Measurements from ENCODE around the gene BTN2A1.

BTN2A1 gene

GRCh38 chr6:26478985-26479278, 21.2 kb downstream of the BTN2A1 start:
- WGBS, 2 experiments (ENCODE audit: insufficient coverage in 2 of 2), result 89 to 90% methylated on average over 1 to 3 of the region's 3 CpGs
- no peaks in the 10 kb centered on the region for H3K36me3 ChIP-seq (ENCODE audit: control insufficient read depth, insufficient read depth, low read length)
- H3K9me3 ChIP-seq (ENCODE audit: control insufficient read depth, low read length), result peaks cover 4% of the 10 kb centered on the region
- no peak overlapping the region for H3K4me3 ChIP-seq (ENCODE audit: extremely low read depth, insufficient read depth, low read length, poor library complexity, severe bottlenecking)
- no peak overlapping the region for H3K27ac ChIP-seq (ENCODE audit: low read depth, low read length, severe bottlenecking)
- peaks cover 6% of the 10 kb centered on the region for H3K4me1 ChIP-seq (ENCODE audit: control insufficient read depth, insufficient read depth, low read length, poor library complexity, severe bottlenecking)

- Histone ChIP-seq H3K4me1 (ENCODE audit: control insufficient read depth, insufficient read depth, low read length, poor library complexity, severe bottlenecking) (peaks cover 6% of the 10 kb centered on the region), H3K9me3 (ENCODE audit: control insufficient read depth, low read length) (peaks cover 4% of the 10 kb centered on the region), H3K27ac (ENCODE audit: low read depth, low read length, severe bottlenecking) (no peak overlapping the region), H3K4me3 (ENCODE audit: extremely low read depth, insufficient read depth, low read length, poor library complexity, severe bottlenecking) (no peak overlapping the region), H3K36me3 (ENCODE audit: control insufficient read depth, insufficient read depth, low read length) (no peaks in the 10 kb centered on the region)
- 94 to 100% methylated on average over 2 to 3 of the region's 4 CpGs for WGBS, 2 experiments (ENCODE audit: insufficient coverage in 2 of 2)
Measured at GRCh38 chr6:26482338-26482737, 24.6 kb downstream of the BTN2A1 start.

- 100% methylated on average over 2 of the region's 3 CpGs; no CpG with 5 or more reads in 1 of the 2 experiments for WGBS, 2 experiments (ENCODE audit: insufficient coverage in 2 of 2)
- no peak overlapping the region for H3K27ac ChIP-seq (ENCODE audit: low read depth, low read length, severe bottlenecking)
Measured at GRCh38 chr6:26483727-26484126, 26.0 kb downstream of the BTN2A1 start.

GRCh38 chr6:26484161-26484560, 26.4 kb downstream of the BTN2A1 start:
- H3K4me3 ChIP-seq (ENCODE audit: extremely low read depth, insufficient read depth, low read length, poor library complexity, severe bottlenecking), result no peak overlapping the region
- peaks cover 4% of the 10 kb centered on the region for H3K9me3 ChIP-seq (ENCODE audit: control insufficient read depth, low read length)
- H3K27ac ChIP-seq (ENCODE audit: low read depth, low read length, severe bottlenecking), result no peak overlapping the region
- peaks cover 3% of the 10 kb centered on the region for H3K4me1 ChIP-seq (ENCODE audit: control insufficient read depth, insufficient read depth, low read length, poor library complexity, severe bottlenecking)
- H3K36me3 ChIP-seq (ENCODE audit: control insufficient read depth, insufficient read depth, low read length), result no peaks in the 10 kb centered on the region
- 71 to 92% methylated on average over 1 to 2 of the region's 2 CpGs for WGBS, 2 experiments (ENCODE audit: insufficient coverage in 2 of 2)

More at GRCh38 chr6:26483727-26484126, 26.0 kb downstream of the BTN2A1 start:
- no peak overlapping the region for H3K4me3 ChIP-seq (ENCODE audit: extremely low read depth, insufficient read depth, low read length, poor library complexity, severe bottlenecking)
- no peaks in the 10 kb centered on the region for H3K36me3 ChIP-seq (ENCODE audit: control insufficient read depth, insufficient read depth, low read length)
- H3K9me3 ChIP-seq (ENCODE audit: control insufficient read depth, low read length), result peaks cover 4% of the 10 kb centered on the region
- peaks cover 6% of the 10 kb centered on the region for H3K4me1 ChIP-seq (ENCODE audit: control insufficient read depth, insufficient read depth, low read length, poor library complexity, severe bottlenecking)

DNA sequence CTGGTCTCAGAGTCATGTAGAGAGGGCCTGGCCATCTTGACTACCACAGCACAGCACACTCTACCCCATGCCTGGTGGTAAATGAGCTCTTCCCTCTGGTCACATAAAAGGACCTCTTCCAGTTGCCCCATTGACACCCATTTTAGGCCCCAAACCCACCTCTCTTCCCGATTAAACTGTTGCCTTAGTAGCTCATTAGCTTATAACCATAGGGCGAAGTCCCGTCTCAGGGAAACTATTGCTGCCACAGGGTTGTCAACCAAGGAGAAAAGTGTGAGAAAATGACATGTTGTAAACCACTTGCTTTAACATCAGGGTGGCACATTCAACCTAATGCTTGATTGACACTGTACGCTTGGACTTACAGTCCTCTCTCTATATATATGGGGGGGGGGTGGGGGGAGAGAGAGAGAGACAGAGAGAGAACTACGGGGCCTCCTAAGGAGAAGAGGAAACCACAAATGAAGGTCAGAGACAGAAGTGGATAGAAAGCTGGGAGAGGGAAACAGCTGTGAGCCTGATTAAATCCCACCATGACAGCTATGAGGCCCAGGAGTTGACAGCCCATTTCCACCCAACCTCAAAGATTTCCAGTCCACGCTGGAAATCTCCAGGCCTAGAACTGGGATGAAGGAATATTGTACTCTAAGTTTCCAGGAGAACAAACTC, 27.5 kb downstream of the BTN2A1 start:
- no peaks in the 10 kb centered on the region for H3K36me3 ChIP-seq (ENCODE audit: control insufficient read depth, insufficient read depth, low read length)
- H3K9me3 ChIP-seq (ENCODE audit: control insufficient read depth, low read length), result peaks cover 3% of the 10 kb centered on the region
- WGBS, 2 experiments (ENCODE audit: insufficient coverage in 2 of 2), result 94 to 100% methylated on average over 3 of the region's 6 CpGs
- no peaks in the 10 kb centered on the region for H3K4me1 ChIP-seq (ENCODE audit: control insufficient read depth, insufficient read depth, low read length, poor library complexity, severe bottlenecking)
- H3K4me3 ChIP-seq (ENCODE audit: extremely low read depth, insufficient read depth, low read length, poor library complexity, severe bottlenecking), result no peak overlapping the region
- no peak overlapping the region for H3K27ac ChIP-seq (ENCODE audit: low read depth, low read length, severe bottlenecking)

GRCh38 chr6:26486358-26486757, 28.6 kb downstream of the BTN2A1 start:
- Histone ChIP-seq H3K4me3 (ENCODE audit: extremely low read depth, insufficient read depth, low read length, poor library complexity, severe bottlenecking) (no peak overlapping the region), H3K9me3 (ENCODE audit: control insufficient read depth, low read length) (no peaks in the 10 kb centered on the region), H3K27ac (ENCODE audit: low read depth, low read length, severe bottlenecking) (no peak overlapping the region), H3K36me3 (ENCODE audit: control insufficient read depth, insufficient read depth, low read length) (no peaks in the 10 kb centered on the region), H3K4me1 (ENCODE audit: control insufficient read depth, insufficient read depth, low read length, poor library complexity, severe bottlenecking) (no peaks in the 10 kb centered on the region)
- no CpG with 5 or more reads among the region's 5 CpGs for WGBS, 2 experiments (ENCODE audit: insufficient coverage in 2 of 2)

DNA sequence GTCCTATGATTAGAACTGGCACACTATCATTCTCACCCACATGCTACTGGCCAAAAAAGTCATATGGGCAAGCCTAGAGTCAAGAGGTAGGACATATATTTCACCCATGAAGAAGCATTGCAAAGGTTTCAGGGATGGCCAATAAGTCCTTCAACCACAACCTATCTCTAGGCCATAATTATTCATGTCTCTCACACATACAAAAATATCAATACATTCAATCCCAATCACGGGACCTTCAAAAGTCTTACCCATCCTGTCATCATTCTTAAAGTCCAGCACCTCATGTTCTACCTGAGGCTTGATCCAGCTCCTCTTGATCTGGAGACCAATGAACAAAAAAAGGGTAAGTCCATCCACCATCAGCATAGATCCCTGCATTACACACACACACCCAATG, 29.7 kb downstream of the BTN2A1 start:
- Histone ChIP-seq H3K9me3 (ENCODE audit: control insufficient read depth, low read length) (no peaks in the 10 kb centered on the region), H3K27ac (ENCODE audit: low read depth, low read length, severe bottlenecking) (no peak overlapping the region), H3K4me3 (ENCODE audit: extremely low read depth, insufficient read depth, low read length, poor library complexity, severe bottlenecking) (no peak overlapping the region), H3K36me3 (ENCODE audit: control insufficient read depth, insufficient read depth, low read length) (no peaks in the 10 kb centered on the region), H3K4me1 (ENCODE audit: control insufficient read depth, insufficient read depth, low read length, poor library complexity, severe bottlenecking) (no peaks in the 10 kb centered on the region)
- WGBS, 2 experiments (ENCODE audit: insufficient coverage in 2 of 2), result 87 to 100% methylated on average over 1 of the region's 1 CpG

DNA sequence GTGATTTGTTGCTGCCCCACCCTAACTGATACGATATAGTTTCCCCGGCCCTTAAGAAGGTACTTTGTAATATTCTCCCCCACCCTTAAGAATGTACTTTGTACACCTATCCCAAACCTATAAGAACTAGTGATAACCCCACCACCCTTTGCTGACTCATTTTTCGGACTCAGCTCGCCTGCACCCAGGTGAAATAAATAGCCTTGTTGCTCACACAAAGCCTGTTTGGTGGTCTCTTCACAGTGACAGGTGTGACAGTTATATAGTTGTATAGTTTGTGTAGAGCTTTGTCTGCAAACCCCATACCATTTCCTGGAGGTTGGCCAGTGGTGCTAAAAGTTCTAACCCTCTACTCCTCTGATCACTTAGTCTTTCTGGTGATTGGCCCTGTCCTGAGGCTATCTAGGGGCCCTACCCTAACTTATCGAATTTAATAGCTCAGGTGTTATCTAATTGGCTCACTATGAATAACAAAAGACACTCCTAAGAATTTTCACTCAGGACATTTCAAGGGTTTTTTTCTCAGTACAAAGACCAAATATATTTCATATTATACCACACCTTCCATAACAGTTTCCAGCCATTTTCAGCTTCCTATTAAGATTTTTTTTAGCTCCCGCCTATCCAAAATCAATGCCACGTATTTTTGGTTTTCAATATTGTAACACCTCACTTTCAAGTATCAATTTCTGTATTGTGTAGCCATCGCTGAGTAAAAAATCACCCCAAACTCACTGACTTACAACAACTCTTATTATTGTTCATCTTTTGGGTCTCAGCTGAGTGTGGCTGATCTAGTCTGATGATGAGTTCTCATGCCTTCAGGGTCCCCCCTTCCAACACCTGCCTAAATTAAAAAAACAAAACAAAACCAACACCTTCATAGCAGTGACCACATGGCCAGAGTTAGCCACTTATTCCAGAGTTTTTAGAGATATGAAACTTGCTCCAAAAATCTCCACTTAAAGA, 32.5 kb downstream of the BTN2A1 start:
- Histone ChIP-seq H3K4me1 (ENCODE audit: control insufficient read depth, insufficient read depth, low read length, poor library complexity, severe bottlenecking) (no peaks in the 10 kb centered on the region), H3K36me3 (ENCODE audit: control insufficient read depth, insufficient read depth, low read length) (no peaks in the 10 kb centered on the region), H3K4me3 (ENCODE audit: extremely low read depth, insufficient read depth, low read length, poor library complexity, severe bottlenecking) (no peak overlapping the region), H3K9me3 (ENCODE audit: control insufficient read depth, low read length) (no peaks in the 10 kb centered on the region), H3K27ac (ENCODE audit: low read depth, low read length, severe bottlenecking) (no peak overlapping the region)
- WGBS, 2 experiments (ENCODE audit: insufficient coverage in 2 of 2), result 89 to 98% methylated on average over 4 to 8 of the region's 8 CpGs

DNA sequence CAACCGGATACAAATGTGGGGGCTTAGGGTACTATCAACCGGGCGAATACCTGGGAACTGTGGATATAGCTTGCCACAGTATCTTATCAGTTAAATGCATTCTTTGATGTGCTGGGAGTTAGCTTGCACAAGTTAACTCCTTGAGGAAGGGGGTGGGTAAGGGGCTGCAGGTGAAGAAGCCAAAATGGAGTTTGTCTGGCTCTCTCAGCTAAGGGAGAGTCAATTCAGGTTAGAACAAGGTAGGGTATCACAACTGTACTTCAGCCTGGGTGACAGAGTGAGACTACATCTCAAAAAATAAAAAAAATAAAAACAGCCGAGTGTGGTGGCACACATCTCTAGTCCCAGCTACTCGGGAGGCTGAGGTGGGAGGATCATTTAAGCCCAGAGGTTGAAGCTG, 33.8 kb downstream of the BTN2A1 start:
- Histone ChIP-seq H3K4me1 (ENCODE audit: control insufficient read depth, insufficient read depth, low read length, poor library complexity, severe bottlenecking) (no peaks in the 10 kb centered on the region), H3K4me3 (ENCODE audit: extremely low read depth, insufficient read depth, low read length, poor library complexity, severe bottlenecking) (no peak overlapping the region), H3K9me3 (ENCODE audit: control insufficient read depth, low read length) (no peaks in the 10 kb centered on the region), H3K27ac (ENCODE audit: low read depth, low read length, severe bottlenecking) (no peak overlapping the region), H3K36me3 (ENCODE audit: control insufficient read depth, insufficient read depth, low read length) (no peaks in the 10 kb centered on the region)
- WGBS, 2 experiments (ENCODE audit: insufficient coverage in 2 of 2), result 78 to 95% methylated on average over 3 to 5 of the region's 5 CpGs

- Histone ChIP-seq H3K36me3 (ENCODE audit: control insufficient read depth, insufficient read depth, low read length) (no peaks in the 10 kb centered on the region), H3K27ac (ENCODE audit: low read depth, low read length, severe bottlenecking) (no peak overlapping the region), H3K4me3 (ENCODE audit: extremely low read depth, insufficient read depth, low read length, poor library complexity, severe bottlenecking) (no peak overlapping the region), H3K9me3 (ENCODE audit: control insufficient read depth, low read length) (no peaks in the 10 kb centered on the region), H3K4me1 (ENCODE audit: control insufficient read depth, insufficient read depth, low read length, poor library complexity, severe bottlenecking) (no peaks in the 10 kb centered on the region)
- 80% methylated on average over 1 of the region's 2 CpGs; no CpG with 5 or more reads in 1 of the 2 experiments for WGBS, 2 experiments (ENCODE audit: insufficient coverage in 2 of 2)
Measured at GRCh38 chr6:26493258-26493657, 35.5 kb downstream of the BTN2A1 start.

GRCh38 chr6:26494117-26494516, 36.4 kb downstream of the BTN2A1 start:
- WGBS, 2 experiments (ENCODE audit: insufficient coverage in 2 of 2), result 86 to 96% methylated on average over 1 to 2 of the region's 3 CpGs
- Histone ChIP-seq H3K36me3 (ENCODE audit: control insufficient read depth, insufficient read depth, low read length) (no peaks in the 10 kb centered on the region), H3K27ac (ENCODE audit: low read depth, low read length, severe bottlenecking) (no peak overlapping the region)

More at GRCh38 chr6:26494117-26494516, 36.4 kb downstream of the BTN2A1 start:
- H3K9me3 ChIP-seq (ENCODE audit: control insufficient read depth, low read length), result no peaks in the 10 kb centered on the region
- no peaks in the 10 kb centered on the region for H3K4me1 ChIP-seq (ENCODE audit: control insufficient read depth, insufficient read depth, low read length, poor library complexity, severe bottlenecking)
- no peak overlapping the region for H3K4me3 ChIP-seq (ENCODE audit: extremely low read depth, insufficient read depth, low read length, poor library complexity, severe bottlenecking)

Data from mesodermal cell (in vitro differentiated cells).